Fibroblast of gingiva (primary cell): Measurements from ENCODE around the gene FAM177A1.

Source experiments
- DNase-seq: peaks from one replicate; pipeline ENCODE4 v3.0.0-alpha.2; 2011; ENCODE audit warnings: low read depth

The FAM177A1 gene

DNA sequence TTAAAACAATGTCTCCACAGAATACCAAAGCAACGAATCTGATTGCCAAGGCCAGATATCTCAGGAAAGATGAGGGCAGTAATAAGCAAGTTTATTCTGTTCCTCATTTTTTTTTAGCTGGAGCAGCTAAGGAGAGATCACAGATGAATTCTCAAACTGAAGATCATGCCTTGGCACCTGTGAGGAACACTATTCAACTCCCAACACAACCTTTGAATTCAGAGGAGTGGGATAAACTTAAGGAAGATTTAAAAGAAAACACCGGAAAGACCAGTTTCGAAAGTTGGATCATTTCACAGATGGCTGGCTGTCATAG is 77.3 kb downstream of the FAM177A1 start:
- DNase-seq, result no peak

DNA sequence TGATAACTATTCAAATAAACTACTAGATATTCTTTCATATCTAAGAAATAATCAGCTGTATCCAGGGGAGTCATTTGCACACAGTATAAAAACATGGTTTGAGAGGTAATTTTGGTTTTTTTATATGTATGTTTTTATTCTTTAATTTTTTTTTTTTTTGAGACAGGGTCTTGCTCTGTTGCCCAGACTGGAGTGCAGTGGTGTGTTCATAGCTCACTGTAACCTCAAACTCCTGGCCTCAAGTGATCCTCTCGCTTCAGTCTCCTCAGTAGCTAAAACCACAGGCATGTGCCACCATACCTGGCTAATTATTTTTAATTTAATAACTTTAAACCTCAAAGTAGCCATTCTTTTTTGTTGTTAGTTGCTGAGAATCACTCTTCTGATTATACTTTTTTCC is 78.1 kb downstream of the FAM177A1 start:
- DNase-seq, result no peak
